Testis (tissue), 3 donors: ENCODE results near the gene TWNK. TPM values are rescaled to one million over a fixed set of nuclear protein-coding genes. Genes with fewer than 3 reads are reported as not detected.

ENCODE experiments used
- DNase-seq: peaks from one replicate; pipeline ENCODE4 v3.0.0-alpha.2; 2019
- H3K27ac ChIP-seq, 2 donors: fragments of 200-600 bp; sonication (generic); one replicate each; pipeline ENCODE4 v1.5.1; 2019
- H3K27me3 ChIP-seq: fragments of 200-600 bp; sonication (generic); one replicate; pipeline ENCODE4 v1.5.1; 2019
- H3K36me3 ChIP-seq: fragments of 200-600 bp; sonication (generic); one replicate; pipeline ENCODE4 v1.5.1; 2017; ENCODE audit warnings: low read depth; ENCODE audit errors: missing control alignments
- H3K4me1 ChIP-seq: fragments of 200-600 bp; sonication (generic); one replicate; pipeline ENCODE4 v1.5.1; 2019
- H3K4me3 ChIP-seq, 2 donors: fragments of 200-600 bp; sonication (generic); one replicate each; pipeline ENCODE4 v1.5.1; 2017 to 2019
- H3K9me3 ChIP-seq: fragments of 200-600 bp; sonication (generic); one replicate; pipeline ENCODE4 v1.5.1; 2017
- POLR2A ChIP-seq: fragments of 450-650 bp; IDR thresholded peaks from one replicate; pipeline ENCODE4 v1.6.1; 2017; ENCODE audit warnings: antibody characterized with exemption, mild to moderate bottlenecking, moderate library complexity
- WGBS, 2 donors: methylation state at CpG; one replicate each; pipeline ENCODE4 v1.1.5; 2018; 5-methylcytosine and 5-hydroxymethylcytosine counted together
- intact Hi-C: fragments of 100-400 bp; cut with DNase I; formaldehyde crosslinking; loops from one replicate; pipeline ENCODE4 v1.15.1; 2023; ENCODE audit warnings: low total_unique reads
- polyA plus RNA-seq: library from polyadenylated mRNA; stranded (reverse); fragments of 350-450 nt; fragmentation: Illumina TruSeq; extraction: RNeasy Lipid Tissue Mini Kit (QIAGEN cat#74804); gene quantifications from one replicate; pipeline ENCODE4 v1.2.3, GENCODE V29; 2014; ENCODE audit warnings: low read depth, low replicate concordance; ENCODE audit not compliant: insufficient read depth
- total RNA-seq, 2 donors: library from RNA; depleted of rRNA; stranded (reverse); fragments of >200 nt; gene quantifications; one replicate each; pipeline ENCODE4 v1.2.3, GENCODE V29; 2016
- TF ChIP-seq, protein P1 (sequence below), 3 experiments: fragments of 450-650 bp in 2 of 3; fragments of 200-600 bp in 1 of 3; sonication (generic) in 1 of 3; IDR thresholded peaks; one replicate each; pipeline ENCODE4 v1.5.1; 2016 to 2019; ENCODE audit warnings: antibody characterized with exemption in 3 of 3, mild to moderate bottlenecking in 2 of 3, moderate library complexity in 1 of 3

The TWNK gene
- total and polyA plus RNA-seq, 3 donors from 2014 or later, result 24.4 to 31.1 (median 26.4) TPM

GRCh38 chr10:101028446-101029337 lies 41.3 kb downstream of the TWNK start:
- intact Hi-C loops, result no loop called here
- Histone ChIP-seq H3K4me3 (no peak overlapping the region), H3K4me1 (peaks cover 11% of the 10 kb centered on the region), H3K9me3 (no peaks in the 10 kb centered on the region), H3K36me3 (no peaks in the 10 kb centered on the region), H3K27me3 (no peaks in the 10 kb centered on the region), H3K27ac (no peak overlapping the region)
- TF ChIP-seq, protein P1, sequence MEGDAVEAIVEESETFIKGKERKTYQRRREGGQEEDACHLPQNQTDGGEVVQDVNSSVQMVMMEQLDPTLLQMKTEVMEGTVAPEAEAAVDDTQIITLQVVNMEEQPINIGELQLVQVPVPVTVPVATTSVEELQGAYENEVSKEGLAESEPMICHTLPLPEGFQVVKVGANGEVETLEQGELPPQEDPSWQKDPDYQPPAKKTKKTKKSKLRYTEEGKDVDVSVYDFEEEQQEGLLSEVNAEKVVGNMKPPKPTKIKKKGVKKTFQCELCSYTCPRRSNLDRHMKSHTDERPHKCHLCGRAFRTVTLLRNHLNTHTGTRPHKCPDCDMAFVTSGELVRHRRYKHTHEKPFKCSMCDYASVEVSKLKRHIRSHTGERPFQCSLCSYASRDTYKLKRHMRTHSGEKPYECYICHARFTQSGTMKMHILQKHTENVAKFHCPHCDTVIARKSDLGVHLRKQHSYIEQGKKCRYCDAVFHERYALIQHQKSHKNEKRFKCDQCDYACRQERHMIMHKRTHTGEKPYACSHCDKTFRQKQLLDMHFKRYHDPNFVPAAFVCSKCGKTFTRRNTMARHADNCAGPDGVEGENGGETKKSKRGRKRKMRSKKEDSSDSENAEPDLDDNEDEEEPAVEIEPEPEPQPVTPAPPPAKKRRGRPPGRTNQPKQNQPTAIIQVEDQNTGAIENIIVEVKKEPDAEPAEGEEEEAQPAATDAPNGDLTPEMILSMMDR (IDR thresholded peaks at IDR 0.05), result no peak
- TF ChIP-seq POLR2A, result no peak
- 86% methylated on average over 7 of the region's 7 CpGs for WGBS, 2 donors
- no peak for DNase-seq

- WGBS, 2 donors, result 55 to 61% methylated on average over 5 to 27 of the region's 27 CpGs
- no peaks in the 10 kb centered on the region for H3K36me3 ChIP-seq
- H3K4me3 ChIP-seq, result no peak overlapping the region
- no peak for TF ChIP-seq POLR2A
- TF ChIP-seq, protein P1 (IDR thresholded peaks at IDR 0.05), result no peak
- intact Hi-C loops, result no loop called here
- no peak for DNase-seq
- H3K27me3 ChIP-seq, result no peaks in the 10 kb centered on the region
- H3K4me1 ChIP-seq, result peaks cover 11% of the 10 kb centered on the region
- H3K9me3 ChIP-seq, result no peaks in the 10 kb centered on the region
- no peak overlapping the region for H3K27ac ChIP-seq
Measured at GRCh38 chr10:101029520-101030295, 42.4 kb downstream of the TWNK start.

DNA sequence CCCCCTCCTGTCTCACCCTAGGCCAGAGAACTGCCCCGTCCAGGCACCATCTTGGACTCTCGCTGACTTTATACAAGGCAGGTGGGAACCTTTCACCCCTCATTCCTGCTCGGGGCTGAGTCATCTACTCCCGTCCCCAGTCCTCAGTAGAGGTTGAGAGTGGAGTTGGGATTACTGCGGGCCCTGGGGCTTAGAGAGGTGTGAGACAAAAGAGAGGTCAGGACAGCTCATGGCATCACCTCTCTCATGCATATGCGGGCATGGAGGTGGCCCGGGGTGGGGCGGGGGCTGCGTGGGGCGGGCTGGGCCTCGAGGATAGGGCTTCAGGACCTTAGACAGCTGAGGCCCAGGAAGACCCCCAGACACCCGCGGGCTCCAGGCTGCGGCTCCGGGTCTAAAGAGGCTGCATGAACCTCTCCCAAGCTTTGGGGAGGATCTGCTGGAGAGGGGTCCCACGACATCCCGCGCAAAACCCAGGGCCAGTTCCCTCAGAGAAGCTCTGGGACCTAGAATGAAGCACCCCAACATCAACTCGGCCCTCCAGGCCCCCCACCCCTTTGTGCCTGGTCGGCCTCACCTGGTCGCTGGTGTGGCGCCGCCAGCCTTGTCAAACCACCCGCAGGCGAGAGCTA lies 43.3 kb downstream of the TWNK start:
- WGBS, 2 donors, result 9 to 31% methylated on average over 5 to 16 of the region's 25 CpGs
- Histone ChIP-seq H3K27me3 (no peaks in the 10 kb centered on the region), H3K4me3 (peak overlapping the region; percentile 72 to 73), H3K9me3 (no peaks in the 10 kb centered on the region), H3K4me1 (peaks cover 11% of the 10 kb centered on the region), H3K27ac (peak overlapping the region; percentile 93 to 98), H3K36me3 (no peaks in the 10 kb centered on the region)
- intact Hi-C loops, result no loop called here
- TF ChIP-seq POLR2A, result no peak
- TF ChIP-seq, protein P1 (IDR thresholded peaks at IDR 0.05), result no peak
- no peak for DNase-seq

DNA sequence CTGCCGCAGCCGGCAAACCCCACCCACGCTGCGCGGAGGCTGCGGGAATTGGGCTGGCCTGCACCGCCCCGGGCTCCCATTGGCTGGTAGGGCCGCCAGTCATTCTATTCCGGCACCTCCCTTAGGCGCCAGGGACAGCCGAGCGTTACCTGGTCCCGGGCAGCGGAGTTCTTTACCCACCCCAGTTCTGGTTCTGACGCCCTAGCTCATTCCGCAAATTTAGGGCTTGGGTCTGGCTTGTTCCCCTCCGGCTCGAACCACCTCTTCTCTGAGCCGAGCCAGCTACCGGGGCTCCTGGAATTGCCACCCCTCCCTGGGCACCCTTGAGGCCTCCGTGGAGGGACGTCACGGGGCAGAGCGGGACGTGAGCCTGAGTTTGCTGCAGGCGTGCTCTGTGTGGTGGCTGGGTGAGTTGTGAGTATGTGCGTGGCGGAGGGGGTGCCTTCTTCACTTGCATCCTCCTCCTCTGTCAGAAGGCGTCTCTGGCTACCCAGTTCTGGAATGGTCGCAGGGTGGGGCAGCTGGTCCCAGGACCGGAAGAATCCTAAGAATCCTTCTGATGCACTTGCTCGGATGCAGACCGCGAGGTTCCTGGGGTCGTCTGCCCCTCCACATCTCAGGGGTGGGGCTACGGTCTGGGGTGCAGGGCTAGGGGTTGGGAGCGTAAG lies 43.9 kb downstream of the TWNK start, which contains the start of the genes PDZD7 and SFXN3:
TSS of gene PDZD7 (minus strand) at position 2 of the 668 bp plus-strand sequence. CDS start 910 bp downstream, outside the sequence.
TSS of gene SFXN3 (plus strand) at position 107 of the 668 bp plus-strand sequence. CDS start 3,461 bp downstream, outside the sequence.
- WGBS, 2 donors, result 0% methylated on average over 8 to 38 of the region's 38 CpGs
- intact Hi-C loops, result no loop called here
- no peaks in the 10 kb centered on the region for H3K9me3 ChIP-seq

More for the DNA sequence above, 43.9 kb downstream of the TWNK start, which contains the start of the genes PDZD7 and SFXN3:
- Histone ChIP-seq H3K4me1 (peaks cover 11% of the 10 kb centered on the region), H3K27ac (peak within 1 kb of the TSS; percentile 93 to 98), H3K27me3 (no peaks in the 10 kb centered on the region), H3K4me3 (peak within 1 kb of the TSS; percentile 72 to 73), H3K36me3 (no peaks in the 10 kb centered on the region)
- no peak for TF ChIP-seq POLR2A
- TF ChIP-seq, protein P1 (IDR thresholded peaks at IDR 0.05), result no peak
- peak; percentile 98 for DNase-seq
